Right atrium auricular region (tissue), 2 donors: ENCODE results near the gene SPDYE5. TPM values are rescaled to one million over a fixed set of nuclear protein-coding genes. Genes with fewer than 3 reads are reported as not detected.
"Not testable (repeated sequence)": the region's sequence is repeated elsewhere in the genome, so short reads cannot be mapped to it uniquely, and the experiment has no call there.

Experiments used
- DNase-seq: peaks from one replicate; pipeline ENCODE4 v3.0.0-alpha.2; 2019; ENCODE audit warnings: low spot score
- H3K27ac ChIP-seq, 2 donors: fragments of 200-600 bp; sonication (generic); 1 replicate in 1 of 2; 2 replicates in 1 of 2; pipeline ENCODE4 v1.5.1; 2016 to 2019
- H3K27me3 ChIP-seq, 2 donors: fragments of 200-600 bp; sonication (generic); one replicate each; pipeline versions ENCODE4 v1.5.1 to v1.6.0; 2017 to 2019
- H3K36me3 ChIP-seq: fragments of 200-600 bp; sonication (generic); one replicate; pipeline ENCODE4 v1.5.1; 2016
- H3K4me1 ChIP-seq, 2 donors: fragments of 200-600 bp; sonication (generic); one replicate each; pipeline versions ENCODE4 v1.5.1 to v1.6.0; 2017 to 2019
- H3K4me3 ChIP-seq, 2 donors: fragments of 200-600 bp; sonication (generic); 1 replicate in 1 of 2; 2 replicates in 1 of 2; pipeline ENCODE4 v1.5.1; 2017 to 2019; ENCODE audit warnings: mild to moderate bottlenecking in 1 of 2, moderate library complexity in 1 of 2
- H3K9me3 ChIP-seq, 2 donors: fragments of 200-600 bp; sonication (generic); one replicate each; pipeline ENCODE4 v1.5.1; 2019
- CTCF ChIP-seq, 2 donors: fragments of 200-600 bp; sonication (generic); IDR thresholded peaks; one replicate each; pipeline ENCODE4 v1.5.1; 2019; ENCODE audit warnings: antibody characterized with exemption in 2 of 2
- total RNA-seq, 2 donors: library from RNA; depleted of rRNA; stranded (reverse); fragments of >200 nt; gene quantifications; one replicate each; pipeline ENCODE4 v1.1.0, GENCODE V29; 2016

Gene SPDYE5
- total RNA-seq, 2 donors from 2014 or later: not detected

GRCh38 chr7:75518842-75519241 is 26.7 kb downstream of the SPDYE5 start:
- DNase-seq, H3K4me3 ChIP-seq, H3K4me1 ChIP-seq, H3K27ac ChIP-seq, H3K9me3 ChIP-seq, H3K27me3 ChIP-seq: not testable (repeated sequence)
- peaks cover 12% of the 10 kb centered on the region for H3K36me3 ChIP-seq

- not testable (repeated sequence) for H3K4me1 ChIP-seq, DNase-seq, H3K27me3 ChIP-seq, H3K27ac ChIP-seq, H3K4me3 ChIP-seq, H3K9me3 ChIP-seq
- peaks cover 29% of the 10 kb centered on the region for H3K36me3 ChIP-seq
Observed at GRCh38 chr7:75521727-75522126, 29.6 kb downstream of the SPDYE5 start.

DNA sequence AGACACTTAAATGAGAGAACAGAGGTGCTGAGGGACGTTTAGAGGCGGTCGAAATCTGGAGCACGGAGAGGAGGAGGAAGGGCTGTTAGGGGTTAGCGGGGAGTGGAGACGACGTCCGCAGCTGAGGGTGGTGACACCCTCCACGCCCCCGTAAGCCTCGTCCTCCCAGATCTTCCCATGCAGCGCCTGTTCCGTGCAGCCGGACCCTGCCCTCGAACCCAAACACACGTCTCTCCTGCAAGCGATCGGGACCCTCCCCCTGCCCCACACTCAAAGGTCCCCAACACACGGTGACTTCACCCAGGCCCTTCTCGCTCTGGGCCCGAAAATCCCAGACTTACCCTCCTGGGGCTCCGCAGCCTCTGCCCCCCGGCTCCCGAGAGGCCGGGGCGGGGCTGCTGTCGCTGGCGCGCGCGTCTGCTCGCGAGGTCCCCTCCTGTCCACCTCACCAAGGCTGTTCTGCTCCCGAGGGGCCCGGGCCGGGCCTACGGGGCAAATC is 35.2 kb downstream of the SPDYE5 start:
- H3K36me3 ChIP-seq: peaks cover 29% of the 10 kb centered on the region

GRCh38 chr7:75531359-75531821 is 39.3 kb downstream of the SPDYE5 start:
- Histone ChIP-seq H3K4me3 (no peak overlapping the region), H3K27ac (peak overlapping the region; percentile 19 to 40)
- TF ChIP-seq CTCF (IDR thresholded peaks at IDR 0.05): no peak

More for the DNA sequence above, 35.2 kb downstream of the SPDYE5 start:
- peaks cover 0 to 24% of the 10 kb centered on the region in 2 donors for H3K4me1 ChIP-seq
- peak overlapping the region; percentile 81 to 91 for H3K27ac ChIP-seq
- not testable (repeated sequence) for DNase-seq, H3K27me3 ChIP-seq, H3K9me3 ChIP-seq
- H3K4me3 ChIP-seq: peak overlapping the region; percentile 88 to 99

GRCh38 chr7:75532639-75533038 is 40.5 kb downstream of the SPDYE5 start:
- peaks cover 0 to 13% of the 10 kb centered on the region in 2 donors for H3K4me1 ChIP-seq
- H3K36me3 ChIP-seq: peaks cover 14% of the 10 kb centered on the region
- H3K27me3 ChIP-seq: no peaks in the 10 kb centered on the region
- DNase-seq: no peak
- H3K27ac ChIP-seq: no peak overlapping the region
- H3K4me3 ChIP-seq: no peak overlapping the region
- H3K9me3 ChIP-seq: no peaks in the 10 kb centered on the region
- no peak for TF ChIP-seq CTCF (IDR thresholded peaks at IDR 0.05)

More at GRCh38 chr7:75531359-75531821, 39.3 kb downstream of the SPDYE5 start:
- no peaks in the 10 kb centered on the region for H3K27me3 ChIP-seq
- H3K4me1 ChIP-seq: peaks cover 0 to 23% of the 10 kb centered on the region in 2 donors
- no peaks in the 10 kb centered on the region for H3K9me3 ChIP-seq
- peaks cover 2% of the 10 kb centered on the region for H3K36me3 ChIP-seq
- no peak for DNase-seq

GRCh38 chr7:75533926-75534325 is 41.8 kb downstream of the SPDYE5 start:
- H3K4me3 ChIP-seq: no peak overlapping the region
- H3K9me3 ChIP-seq: no peaks in the 10 kb centered on the region
- peaks cover 23% of the 10 kb centered on the region for H3K36me3 ChIP-seq
- no peaks in the 10 kb centered on the region for H3K27me3 ChIP-seq
- DNase-seq: peak; percentile 32
- H3K4me1 ChIP-seq: peaks cover 0 to 8% of the 10 kb centered on the region in 2 donors
- no peak overlapping the region for H3K27ac ChIP-seq
- no peak for TF ChIP-seq CTCF (IDR thresholded peaks at IDR 0.05)

DNA sequence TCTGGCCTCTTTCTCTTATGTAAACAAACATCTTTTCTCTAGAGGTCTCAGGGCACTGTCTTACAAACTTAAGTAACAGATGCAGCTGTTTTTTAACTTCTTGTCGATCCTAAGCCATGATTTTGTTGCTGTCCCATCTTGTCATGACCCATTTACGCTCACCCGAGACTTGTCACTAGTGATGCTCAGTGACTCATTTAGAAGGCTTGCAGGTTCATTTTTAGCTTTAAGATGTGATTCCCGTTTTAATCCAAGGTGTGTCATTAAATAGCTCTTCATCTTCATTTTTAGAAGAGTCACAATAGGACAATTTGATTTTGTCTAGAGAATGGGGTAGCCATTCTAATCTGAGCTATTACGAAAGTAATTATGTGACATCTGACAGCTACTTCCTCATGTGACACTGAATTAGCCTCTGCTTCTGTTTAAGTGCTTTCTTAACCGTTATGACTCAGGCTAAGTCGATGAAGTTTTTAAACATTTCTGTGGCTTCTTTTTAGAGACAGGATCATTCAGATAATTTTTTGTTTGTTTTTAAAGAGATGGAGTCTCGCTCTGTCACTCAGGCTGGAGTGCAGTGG is 42.7 kb downstream of the SPDYE5 start:
- no peaks in the 10 kb centered on the region for H3K27me3 ChIP-seq
- H3K4me1 ChIP-seq: peaks cover 0 to 8% of the 10 kb centered on the region in 2 donors
- DNase-seq: no peak
- no peak overlapping the region for H3K27ac ChIP-seq
- TF ChIP-seq CTCF (IDR thresholded peaks at IDR 0.05): no peak
- peaks cover 32% of the 10 kb centered on the region for H3K36me3 ChIP-seq
- H3K9me3 ChIP-seq: no peaks in the 10 kb centered on the region
- H3K4me3 ChIP-seq: no peak overlapping the region
